GM18868 (cell line): ENCODE results near the gene AEBP1.
A peak's percentile ranks its signal among the peaks of the same experiment; 100 is the strongest.

Experiments used
- ATAC-seq: cut with Tn5 transposase; IDR thresholded peaks from one replicate; pipeline ENCODE4 v1.9.1; 2021; ENCODE audit warnings: mild to moderate bottlenecking, moderate library complexity; ENCODE audit not compliant: unreplicated experiment

AEBP1 gene

GRCh38 chr7:44139311-44140010, 35.3 kb downstream of the AEBP1 start:
- no peak for ATAC-seq

- ATAC-seq, result no peak
Observed at GRCh38 chr7:44140341-44140740, 36.2 kb downstream of the AEBP1 start.

GRCh38 chr7:44141221-44141850, 37.2 kb downstream of the AEBP1 start, which contains the start of gene MYL7:
MYL7 (minus strand) TSS chr7:44141332; CDS start chr7:44141305, 27 bp downstream.
- ATAC-seq, result no peak

GRCh38 chr7:44142028-44142427, 37.9 kb downstream of the AEBP1 start:
- no peak for ATAC-seq

GRCh38 chr7:44143646-44144250, 39.6 kb downstream of the AEBP1 start:
- ATAC-seq, result no peak

- ATAC-seq, result no peak
Observed at GRCh38 chr7:44144426-44144967, 40.4 kb downstream of the AEBP1 start.

- no peak for ATAC-seq
Observed at GRCh38 chr7:44144968-44145478, 40.9 kb downstream of the AEBP1 start.

GRCh38 chr7:44145479-44145968, 41.4 kb downstream of the AEBP1 start:
- no peak for ATAC-seq

GRCh38 chr7:44145969-44146911, 42.1 kb downstream of the AEBP1 start:
- ATAC-seq, result no peak

- ATAC-seq, result no peak
Observed at GRCh38 chr7:44147026-44147991, 43.2 kb downstream of the AEBP1 start.

- ATAC-seq, result no peak
Observed at GRCh38 chr7:44148166-44148565, 44.0 kb downstream of the AEBP1 start.

- no peak for ATAC-seq
Observed at GRCh38 chr7:44148961-44149536, 44.9 kb downstream of the AEBP1 start.

GRCh38 chr7:44149571-44150465, 45.7 kb downstream of the AEBP1 start:
- no peak for ATAC-seq

GRCh38 chr7:44150466-44150832, 46.3 kb downstream of the AEBP1 start:
- ATAC-seq, result peak; percentile 85

- no peak for ATAC-seq
Observed at GRCh38 chr7:44150966-44151941, 47.1 kb downstream of the AEBP1 start.

GRCh38 chr7:44151956-44152355, 47.8 kb downstream of the AEBP1 start:
- ATAC-seq, result no peak
